ENCODE measurements around the gene MEX3D.

The MEX3D gene

DNA sequence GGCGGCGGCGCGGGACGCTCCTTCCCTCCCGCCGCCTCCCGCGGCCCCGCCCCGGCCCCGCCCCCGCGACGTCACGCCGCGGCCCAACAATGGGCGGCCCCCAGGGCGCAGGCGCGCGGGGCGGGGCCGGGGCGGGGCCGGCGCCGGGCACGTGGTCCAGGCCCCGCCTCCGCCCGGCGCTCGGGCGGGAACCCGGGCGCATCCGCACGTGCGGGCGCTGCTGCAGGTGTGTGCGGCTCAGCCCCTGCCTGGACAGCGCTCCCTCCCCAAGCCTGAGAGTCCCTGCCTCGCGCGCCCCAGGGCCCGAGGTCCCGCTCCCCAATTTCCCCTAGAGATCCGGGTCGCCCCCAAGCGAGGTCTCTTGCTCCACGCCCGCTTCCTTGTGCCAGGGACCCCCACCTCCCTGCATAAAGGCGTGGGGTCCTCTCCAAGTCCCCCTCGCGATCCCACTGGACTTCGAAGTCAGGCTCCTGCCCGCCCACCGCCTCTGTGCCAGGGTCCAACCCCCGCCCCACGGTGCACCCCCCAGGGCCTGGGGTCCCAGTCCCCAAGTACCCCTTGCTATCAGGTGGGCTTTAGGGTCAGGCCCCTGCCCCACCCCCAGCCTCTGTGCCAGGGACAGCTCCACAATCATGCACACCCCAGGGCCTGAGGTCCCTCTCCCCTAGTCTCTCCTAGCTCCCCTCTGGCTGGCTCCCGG is at the start of gene MEX3D:
Gene MEX3D, minus strand, starts transcription at position 6 of the 700 bp plus-strand sequence. CDS start 267 bp downstream, outside the sequence.
- DNase-seq = peak; percentile 4

DNA sequence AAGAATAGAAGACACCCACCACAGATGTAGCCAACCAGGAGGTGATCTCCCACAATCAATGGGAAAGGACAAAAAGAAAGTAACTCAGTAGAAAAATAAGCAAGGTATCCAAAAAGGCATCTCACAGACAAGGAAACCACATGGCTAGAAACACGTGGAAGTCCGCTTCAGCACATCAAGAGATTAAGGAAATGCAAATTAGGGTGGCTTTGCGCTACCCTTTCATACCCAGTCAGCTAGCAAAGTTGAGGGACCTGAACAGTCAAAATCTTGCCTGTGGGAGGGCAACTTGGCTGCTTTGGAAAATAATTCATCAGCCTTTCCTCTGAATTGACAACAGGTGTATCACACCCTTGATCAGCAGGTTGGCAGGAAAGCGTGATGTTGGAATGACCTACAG is 48.8 kb upstream of the MEX3D start:
- no peak for DNase-seq

DNA sequence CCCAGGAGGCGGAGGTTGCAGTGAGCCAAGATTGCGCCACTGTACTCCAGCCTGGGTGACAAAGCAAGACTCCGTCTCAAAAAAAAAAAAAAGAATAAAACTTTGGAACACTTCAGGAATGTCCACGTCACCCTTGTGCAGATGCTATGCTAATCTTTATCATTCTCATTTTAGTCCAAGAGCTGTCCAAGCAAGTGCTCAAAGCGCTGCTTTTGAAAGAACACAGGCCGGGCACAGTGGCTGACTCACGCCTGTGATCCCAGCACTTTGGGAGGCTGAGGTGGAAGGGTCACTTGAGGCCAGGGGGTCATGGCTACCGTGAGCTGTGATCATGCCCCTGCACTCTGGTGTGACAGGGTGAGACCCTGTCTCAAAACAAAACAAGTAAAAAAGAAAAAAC is 48.3 kb upstream of the MEX3D start:
- DNase-seq = no peak

DNA sequence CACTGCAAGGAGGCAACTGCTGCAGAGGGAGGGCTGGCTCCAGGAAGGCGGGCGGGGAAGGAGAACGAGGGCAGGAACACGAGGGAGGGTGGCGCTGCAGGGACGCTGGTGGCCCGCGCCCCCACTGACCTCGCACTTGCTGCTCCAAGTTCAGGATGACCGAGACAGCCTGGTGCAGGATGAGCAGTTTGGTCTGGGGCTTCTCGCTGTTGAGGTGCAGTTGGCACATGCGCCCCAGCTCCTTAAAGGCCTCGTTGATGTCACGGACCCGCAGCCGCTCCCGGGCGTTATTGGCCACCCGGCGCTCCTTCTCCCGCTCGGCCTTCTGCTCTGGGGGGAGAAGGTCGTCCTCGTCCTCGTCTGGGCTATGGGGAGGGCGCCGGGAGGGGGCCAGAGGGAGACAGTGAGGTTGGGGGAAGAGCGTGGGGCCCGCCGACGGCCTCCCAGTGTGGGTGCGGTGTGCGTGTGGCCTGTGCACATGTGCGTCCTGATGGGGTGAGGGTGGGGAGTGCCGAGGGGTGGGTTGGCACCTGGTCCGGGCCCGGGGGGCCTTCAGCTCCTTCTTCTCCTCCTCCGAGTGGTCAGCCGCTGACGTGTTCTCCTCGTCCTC is 47.1 kb upstream of the MEX3D start:
- DNase-seq = no peak

DNA sequence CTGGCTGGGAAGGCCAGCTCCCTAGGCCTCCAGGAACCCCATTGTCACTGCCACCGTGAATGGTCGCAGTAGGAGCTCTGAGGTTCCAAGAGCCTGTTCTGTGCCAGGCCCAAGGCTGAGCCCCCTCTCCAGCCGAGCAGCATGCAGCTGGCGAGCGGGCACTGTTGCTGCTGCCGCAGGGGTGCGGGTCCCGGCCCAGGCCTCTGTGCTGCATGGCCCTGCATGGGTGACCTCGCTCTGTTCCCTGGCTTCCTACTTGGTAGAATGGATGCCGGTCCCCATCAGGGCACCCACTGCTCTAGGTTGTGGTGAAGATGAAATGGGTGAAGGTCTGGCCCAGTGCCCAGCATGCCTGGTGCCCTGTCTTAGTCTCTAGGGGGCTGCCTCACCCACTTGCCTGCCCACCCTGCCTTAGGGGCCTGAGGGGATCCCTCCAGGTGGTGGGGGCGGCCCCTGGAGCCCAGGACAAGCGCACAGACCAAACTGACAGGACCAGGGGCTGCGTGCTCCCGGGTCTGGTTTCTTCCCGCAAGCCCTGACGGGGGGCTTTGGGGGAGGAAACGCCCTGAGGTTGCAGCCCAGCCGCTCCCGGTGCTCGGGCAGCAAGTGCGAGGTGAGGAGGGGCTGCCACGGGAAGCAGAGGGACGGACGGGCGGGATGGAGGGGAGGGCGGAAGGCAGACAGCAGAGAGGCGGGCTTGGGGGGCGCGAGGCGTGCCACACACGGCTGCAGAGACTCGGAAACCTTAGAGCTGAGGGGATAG is 45.9 kb upstream of the MEX3D start:
- DNase-seq = no peak

DNA sequence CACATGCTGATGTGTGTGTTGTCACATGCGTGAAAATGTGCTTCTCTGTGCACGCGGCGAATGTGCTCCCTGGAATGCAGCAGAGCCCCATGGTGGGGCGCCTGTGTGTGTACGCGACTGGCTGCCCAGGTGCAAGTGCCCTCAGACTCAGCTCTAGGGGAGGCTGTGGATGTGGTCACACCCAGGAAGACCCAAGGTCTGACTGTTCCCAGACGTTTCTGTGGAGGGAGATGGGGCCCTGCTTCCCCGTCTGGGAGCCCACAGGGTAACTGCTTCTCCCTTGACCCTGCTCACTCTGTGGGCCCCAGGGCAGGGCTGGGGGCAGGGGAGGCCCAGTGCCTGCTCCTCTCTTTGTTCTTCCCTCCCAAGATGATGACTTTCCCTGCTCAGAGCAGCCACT is 45.0 kb upstream of the MEX3D start:
- DNase-seq = no peak

DNA sequence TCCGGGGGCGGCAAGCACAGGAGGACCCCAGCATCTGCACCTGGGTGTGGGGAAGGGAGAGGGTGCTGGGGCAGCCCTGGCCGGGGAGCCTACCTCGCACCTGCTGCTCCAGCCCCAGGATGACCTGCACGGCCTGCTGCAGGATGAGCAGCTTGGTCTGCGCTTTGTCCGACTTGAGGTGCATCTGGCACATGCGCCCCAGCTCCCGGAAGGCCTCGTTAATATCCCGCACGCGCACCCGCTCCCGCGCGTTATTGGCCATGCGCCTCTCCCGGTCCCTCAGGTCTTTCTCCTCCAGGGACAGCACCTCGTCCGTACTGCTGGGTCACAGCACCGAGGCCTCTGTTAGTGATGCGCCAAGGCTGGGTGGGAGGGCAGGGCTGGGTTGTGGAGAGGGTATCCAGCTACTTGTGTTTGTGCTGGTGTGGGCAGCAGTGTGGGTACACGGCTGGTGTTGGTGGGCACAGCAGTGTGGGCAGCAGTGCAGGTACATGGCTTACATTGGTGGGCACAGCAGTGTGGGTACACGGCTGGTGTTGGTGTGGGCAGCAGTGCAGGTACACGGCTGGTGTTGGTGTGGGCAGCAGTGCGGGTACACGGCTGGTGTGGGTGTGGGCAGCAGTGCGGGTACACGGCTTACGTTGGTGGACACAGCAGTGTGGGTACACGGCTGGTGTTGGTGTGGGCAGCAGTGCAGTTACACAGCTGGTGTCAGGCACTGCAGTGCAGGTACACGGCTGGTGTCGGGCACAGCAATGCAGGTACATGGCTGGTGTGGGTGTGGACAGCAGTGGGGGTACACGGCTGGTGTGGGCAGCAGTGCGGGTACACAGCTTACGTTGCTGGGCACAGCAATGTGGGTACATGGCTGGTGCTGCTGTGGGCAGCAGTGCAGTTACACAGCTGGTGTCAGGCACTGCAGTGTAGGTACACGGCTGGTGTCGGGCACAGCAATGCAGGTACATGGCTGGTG is 44.3 kb upstream of the MEX3D start:
- DNase-seq = no peak

DNA sequence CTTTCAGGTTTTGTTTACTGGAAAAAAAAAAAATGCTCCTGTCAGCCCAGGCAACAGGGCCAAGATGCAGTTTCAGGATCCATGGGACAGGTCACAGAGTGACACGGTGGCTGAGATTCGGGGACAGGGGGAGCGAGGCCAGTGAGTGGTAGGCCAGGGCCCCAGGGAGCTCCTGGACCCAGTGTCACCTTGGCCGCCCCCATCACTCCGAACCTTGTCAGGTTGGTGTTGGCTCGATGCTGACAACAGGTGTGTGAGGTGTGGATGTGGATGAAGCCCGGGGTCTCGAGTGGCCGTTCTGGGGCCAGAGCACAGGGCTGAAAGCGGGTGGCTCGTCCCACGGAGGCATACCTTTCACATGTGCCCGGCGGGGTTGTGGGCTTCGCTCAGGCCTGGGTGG is 43.2 kb upstream of the MEX3D start:
- DNase-seq = no peak

DNA sequence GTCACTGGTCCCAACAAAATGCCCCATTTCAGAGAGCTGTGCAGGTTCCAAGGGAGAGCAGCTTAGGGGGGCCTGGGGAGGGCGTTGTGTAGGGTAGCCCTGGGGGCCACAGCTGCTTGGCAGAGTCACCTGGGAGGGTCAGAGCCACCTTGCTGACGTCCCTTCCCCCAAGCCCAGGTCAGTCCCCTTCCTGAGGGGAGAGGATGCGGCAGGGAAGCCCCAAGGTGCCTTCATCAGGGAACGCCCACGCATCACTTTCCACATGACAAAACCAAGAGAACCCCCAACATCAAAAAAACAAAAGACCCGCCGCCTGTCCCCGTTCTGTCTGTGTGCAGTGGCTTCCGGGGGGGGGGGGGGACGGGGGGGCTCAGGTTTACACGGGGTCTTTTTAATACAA is 42.5 kb upstream of the MEX3D start:
- DNase-seq = no peak

DNA sequence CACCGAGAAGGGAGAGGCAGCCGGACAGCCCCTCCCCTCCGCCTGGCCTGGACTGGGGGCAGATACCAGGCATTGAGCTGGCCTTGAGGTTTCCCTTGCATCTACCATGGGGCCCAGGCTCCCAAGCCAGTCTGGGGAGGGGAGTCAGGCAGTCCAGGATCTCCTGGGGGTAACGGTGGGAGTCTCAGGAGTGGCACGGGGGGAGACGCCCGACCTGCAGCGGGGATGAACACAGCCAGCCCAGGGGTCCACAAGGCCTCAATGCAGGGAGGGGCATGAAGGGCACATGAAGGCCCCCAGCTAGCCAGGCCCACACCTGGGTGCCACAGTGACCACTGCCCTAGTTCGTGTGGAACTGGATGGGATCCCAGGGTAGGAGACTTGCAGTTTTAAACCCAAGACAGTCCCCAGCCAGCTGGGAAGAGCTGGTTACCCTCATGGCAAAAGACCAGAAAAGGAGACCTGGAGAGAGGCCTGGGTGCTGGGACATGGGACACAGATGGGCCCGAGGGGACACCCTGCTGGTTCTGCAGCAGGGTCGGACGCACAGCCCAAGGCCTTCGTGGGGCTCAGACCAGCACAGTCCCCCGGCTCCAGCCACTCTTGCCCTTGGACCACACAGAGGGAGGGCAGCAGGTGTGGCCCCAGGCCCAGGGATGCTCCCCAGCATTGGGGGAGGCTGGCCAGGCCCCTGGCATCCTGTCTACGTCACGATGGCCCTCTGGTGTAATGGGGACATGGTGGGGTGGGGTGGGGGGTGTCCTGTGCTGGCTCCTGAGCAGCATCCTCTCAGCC is 41.8 kb upstream of the MEX3D start:
- DNase-seq = no peak

DNA sequence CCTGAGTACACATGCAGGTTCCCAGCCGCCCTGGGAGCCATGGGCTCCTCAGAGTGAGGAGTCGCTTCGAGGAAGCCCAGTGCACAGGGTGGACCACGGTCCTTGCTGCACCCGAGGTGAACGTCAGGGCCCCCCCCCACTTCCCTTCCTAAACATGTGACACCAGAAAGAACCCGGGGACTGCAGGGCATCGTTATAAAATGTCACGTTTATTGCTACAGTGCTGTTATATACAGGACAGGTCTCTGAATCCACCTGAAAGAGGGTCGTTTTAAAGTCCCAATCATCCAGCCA is 40.9 kb upstream of the MEX3D start:
- DNase-seq = no peak

DNA sequence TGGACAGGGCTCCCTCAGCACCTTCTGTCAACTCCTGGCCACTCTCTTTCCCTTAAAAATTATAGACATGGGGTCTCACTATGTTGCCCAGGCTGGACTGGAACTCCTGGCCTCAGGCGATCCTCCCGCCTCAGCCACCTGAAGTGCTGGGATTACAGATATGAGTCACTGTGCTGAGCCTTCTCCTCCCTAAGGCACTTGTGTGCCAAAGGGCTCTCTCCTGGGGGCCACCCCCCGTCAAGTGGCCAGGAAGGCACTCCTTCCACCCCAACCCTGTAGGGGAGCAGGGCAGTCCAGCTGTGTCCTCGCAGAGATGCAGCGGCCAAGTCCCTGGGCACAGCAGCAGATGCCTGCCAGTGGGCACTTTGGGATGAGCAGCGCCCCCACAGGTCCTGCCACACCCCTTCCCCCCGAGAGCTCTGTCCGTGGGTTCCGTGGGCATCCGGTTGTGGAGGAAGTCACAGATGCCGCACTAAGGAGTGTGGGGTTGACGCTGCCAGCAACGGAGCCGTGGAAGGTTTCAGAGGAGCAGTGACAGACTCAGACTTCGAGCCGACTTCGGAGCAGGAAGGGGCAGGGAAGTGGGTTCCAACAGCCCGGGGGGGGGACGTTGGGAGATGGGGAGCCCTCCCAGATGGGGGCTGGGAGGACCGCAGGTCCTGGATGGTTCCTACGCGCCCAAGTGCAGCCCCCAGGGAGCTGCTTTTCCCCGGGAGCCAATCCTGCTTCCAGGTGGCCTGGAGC is 40.4 kb upstream of the MEX3D start:
- no peak for DNase-seq

DNA sequence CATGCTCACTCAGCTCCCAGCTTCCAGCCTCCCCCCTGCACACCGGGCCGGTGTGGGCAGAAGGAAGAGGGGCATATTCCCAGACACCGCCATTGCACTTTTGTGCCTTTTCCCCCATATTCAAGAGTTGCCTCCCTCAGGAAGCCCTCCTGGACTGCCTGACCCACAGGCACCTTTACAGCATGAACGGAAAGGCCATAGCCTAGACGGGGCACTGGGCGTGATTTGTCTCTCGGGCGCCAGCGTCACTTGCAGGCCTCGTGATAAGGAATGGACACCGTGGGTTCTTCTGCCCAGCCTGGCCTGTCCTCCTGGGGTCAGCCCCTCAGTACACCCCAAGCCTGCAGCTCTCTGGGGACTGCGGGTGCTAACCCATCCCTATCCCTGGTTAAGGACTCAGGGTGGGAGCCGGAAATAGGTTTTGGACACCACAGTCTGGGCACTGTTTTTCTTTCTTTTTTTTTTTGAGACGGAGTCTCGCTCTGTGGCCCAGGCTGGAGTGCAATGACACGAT is 38.1 kb upstream of the MEX3D start:
- no peak for DNase-seq

DNA sequence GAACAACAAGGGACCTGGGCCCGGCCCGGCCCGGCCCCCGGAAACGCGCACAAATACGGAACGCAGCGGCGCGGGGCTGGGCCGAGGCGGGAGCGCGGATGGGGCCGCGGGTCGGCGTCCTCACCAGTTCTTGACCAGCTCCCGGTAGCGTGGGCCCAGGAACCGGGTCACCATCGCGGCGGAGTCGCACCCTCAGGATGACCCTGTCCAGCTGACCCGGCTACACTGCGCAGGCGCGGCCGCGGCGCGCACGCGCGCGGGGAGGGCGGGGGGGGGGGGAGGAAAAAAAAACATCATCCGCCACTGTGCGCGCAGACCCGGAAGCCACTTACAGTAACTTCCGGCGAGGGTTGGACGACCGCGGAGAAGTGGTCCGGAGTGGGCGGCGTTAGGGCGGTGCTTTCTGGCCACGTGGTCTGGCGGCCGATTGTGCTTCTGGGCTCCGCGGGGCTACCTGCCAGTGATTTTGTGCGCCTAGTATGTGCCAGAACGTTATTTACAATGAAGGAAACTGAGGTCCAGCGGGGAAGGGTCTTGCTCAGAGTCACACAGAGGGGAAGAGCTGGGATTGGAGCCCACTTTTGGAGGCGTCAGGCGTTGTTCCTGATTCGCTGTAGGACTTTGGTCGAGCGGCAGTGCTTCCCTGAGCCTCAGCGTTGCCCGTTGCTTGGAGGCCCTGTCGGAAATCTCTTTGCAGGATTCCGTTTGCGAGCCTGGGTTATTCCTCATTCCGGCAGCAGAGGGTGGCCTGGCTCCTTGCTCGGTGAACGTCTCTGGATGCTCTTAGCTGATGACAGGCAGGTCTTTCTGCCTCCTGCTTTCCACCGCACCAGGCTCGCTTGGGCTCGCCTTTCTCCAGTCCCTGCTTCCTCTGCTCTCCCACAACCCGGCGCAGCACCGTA is 37.4 kb upstream of the MEX3D start, which contains the start of gene UQCR11:
Gene UQCR11, minus strand, starts transcription at position 227 of the 902 bp plus-strand sequence. Its CDS starts 53 bp downstream, at position 174.
- DNase-seq = peak; percentile 87

DNA sequence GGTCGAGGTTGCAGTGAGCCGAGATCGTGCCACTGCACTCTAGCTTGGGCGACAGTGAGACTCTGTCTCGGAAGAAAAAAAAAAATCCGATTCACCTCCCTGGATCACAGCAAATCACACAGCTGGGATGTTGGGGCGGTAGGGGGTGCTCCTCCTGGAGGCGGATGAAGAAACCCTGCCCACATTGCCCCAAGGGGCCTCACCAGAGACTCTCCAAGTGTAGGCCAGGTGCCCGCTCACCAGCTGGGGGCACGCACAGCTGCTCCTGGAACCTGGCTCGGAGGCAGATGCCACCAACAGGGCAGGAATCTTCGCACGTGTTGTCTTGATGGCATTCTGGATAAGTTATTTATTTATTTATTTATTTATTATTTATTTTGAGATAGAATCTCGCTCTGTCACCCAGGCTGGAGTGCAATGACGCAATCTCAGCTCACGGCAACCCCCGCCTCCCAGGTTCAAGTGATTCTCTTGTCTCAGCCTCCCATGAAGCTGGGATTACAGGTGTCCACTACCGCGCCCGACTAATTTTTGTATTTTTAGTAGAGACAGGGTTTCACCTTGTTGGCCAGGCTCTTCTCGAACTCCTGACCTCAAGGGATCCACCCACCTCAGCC is 34.1 kb upstream of the MEX3D start:
- no peak for DNase-seq

DNA sequence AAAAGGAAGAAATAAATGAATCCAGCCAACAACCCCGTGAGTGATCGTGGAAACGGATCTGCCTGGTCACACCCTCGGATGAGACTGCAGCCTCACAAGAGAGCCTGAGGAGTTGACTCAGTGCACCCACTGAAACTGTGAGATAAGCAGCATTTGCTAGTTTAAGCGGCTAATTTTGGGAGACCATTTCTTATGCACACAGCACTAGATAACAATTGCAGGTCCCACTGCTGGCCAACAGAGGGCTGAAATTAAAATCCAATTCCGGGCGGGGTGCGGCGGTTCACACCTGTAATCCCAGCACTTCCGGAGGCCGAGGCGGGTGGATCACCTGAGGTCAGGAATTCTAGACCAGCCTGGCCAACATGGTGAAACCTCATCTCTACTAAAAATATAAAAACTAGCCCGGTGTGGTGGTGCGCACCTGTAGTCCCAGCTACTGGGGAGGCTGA is 33.5 kb upstream of the MEX3D start:
- no peak for DNase-seq

DNA sequence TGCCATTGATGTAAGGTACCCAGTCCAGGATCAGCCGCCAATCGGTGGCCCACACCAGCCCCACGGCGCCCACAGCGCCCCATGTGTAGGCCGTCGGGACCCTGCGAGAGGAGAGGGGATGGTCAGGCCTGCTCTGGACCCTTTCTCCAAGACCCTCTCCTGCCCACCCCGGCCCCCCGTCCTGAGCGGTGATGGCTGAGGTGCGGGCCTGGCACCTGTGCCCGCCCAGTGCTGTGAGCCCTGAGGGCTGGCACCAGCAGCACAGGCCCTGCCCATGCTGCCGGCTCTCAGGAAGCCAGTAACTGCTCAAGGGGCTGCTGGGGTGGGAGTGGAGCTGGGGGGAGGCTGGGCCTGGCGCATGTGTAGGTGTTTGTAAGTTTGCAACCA is 31.3 kb upstream of the MEX3D start:
- no peak for DNase-seq

DNA sequence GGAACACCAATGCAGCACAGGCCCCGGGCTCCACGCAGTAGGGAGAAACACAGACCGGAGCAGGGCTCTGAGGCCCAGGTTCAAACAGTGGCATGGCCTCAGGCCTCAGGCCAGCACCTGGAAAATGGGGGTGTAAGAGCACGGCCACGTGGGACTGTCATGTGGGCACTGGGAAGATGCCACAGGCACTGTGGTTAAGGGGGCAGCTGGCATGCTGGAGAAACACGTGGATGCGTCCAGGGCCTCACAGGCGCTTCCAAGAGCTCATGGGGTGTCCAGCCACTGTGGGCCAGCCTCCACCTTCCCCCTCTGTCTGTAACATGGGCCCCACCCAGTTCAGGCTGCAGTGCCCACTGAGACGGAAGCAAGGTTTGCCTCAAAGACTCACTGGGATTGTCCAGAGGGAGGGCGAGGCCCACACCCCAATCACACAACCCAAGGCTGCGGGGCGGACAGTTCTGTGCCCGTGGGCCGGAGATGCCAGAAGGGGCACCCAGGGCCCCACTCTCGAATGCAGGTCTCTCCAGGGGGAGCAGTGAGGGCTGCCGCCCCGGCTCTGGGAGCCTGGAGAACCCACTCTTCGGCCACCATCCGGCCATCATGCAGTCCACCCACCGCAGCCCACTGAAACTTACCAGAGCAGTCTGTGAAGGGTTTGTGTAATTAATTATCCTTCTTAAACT is 30.8 kb upstream of the MEX3D start:
- no peak for DNase-seq

DNA sequence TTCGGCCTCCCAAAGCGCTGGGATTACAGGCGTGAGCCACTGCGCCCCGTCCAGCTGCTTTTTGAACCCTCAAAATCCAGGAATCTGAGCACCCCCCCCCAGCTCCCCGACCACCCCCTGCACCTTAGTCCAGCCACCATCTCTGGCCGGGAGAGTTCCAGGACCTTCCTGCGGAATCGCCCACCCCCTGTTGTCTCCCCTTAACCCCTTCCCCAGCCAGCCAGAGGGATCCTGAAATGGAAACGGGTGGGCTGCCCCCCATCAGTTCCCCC is 25.3 kb upstream of the MEX3D start:
- no peak for DNase-seq

Measured in NCI-H1694 (cell line).